SJSA1 (cell line): ENCODE data around the gene DHRS11. TPM values are rescaled to one million over a fixed set of nuclear protein-coding genes. Genes with fewer than 3 reads are reported as not detected.

ENCODE experiments used
- DNase-seq, 2 experiments: peaks; one replicate each; pipeline ENCODE4 v3.0.0-alpha.2; 2015 to 2020; ENCODE audit warnings: low spot score in 2 of 2, low read depth in 1 of 2
- H3K27ac ChIP-seq: fragments of 250-450 bp; sonication (Bioruptor Pico); 2 replicates; pipeline ENCODE4 v1.5.1; 2020; ENCODE audit warnings: mild to moderate bottlenecking, moderate library complexity
- H3K27me3 ChIP-seq: fragments of 250-450 bp; sonication (Bioruptor Pico); replicated peaks from 2 replicates; pipeline ENCODE4 v1.5.1; 2020; ENCODE audit warnings: mild to moderate bottlenecking, moderate library complexity
- H3K36me3 ChIP-seq: fragments of 250-450 bp; sonication (Bioruptor Pico); 2 replicates; pipeline ENCODE4 v1.5.1; 2020; ENCODE audit warnings: mild to moderate bottlenecking
- H3K4me1 ChIP-seq: fragments of 250-450 bp; sonication (Bioruptor Pico); replicated peaks from 2 replicates; pipeline ENCODE4 v1.6.1; 2021; ENCODE audit warnings: mild to moderate bottlenecking
- H3K4me3 ChIP-seq: fragments of 250-450 bp; sonication (Bioruptor Pico); 2 replicates; pipeline ENCODE4 v1.5.1; 2020; ENCODE audit warnings: mild to moderate bottlenecking
- H3K9me3 ChIP-seq: fragments of 250-450 bp; sonication (Bioruptor Pico); replicated peaks from 2 replicates; pipeline ENCODE4 v1.5.1; 2020; ENCODE audit warnings: mild to moderate bottlenecking
- total RNA-seq: library from RNA; depleted of rRNA; stranded (reverse); fragments of >200 nt; shearing (Covaris generic); gene quantifications from 2 replicates; pipeline ENCODE4 v1.2.3, GENCODE V29; 2014; rRNA removed

The DHRS11 gene, protein sequence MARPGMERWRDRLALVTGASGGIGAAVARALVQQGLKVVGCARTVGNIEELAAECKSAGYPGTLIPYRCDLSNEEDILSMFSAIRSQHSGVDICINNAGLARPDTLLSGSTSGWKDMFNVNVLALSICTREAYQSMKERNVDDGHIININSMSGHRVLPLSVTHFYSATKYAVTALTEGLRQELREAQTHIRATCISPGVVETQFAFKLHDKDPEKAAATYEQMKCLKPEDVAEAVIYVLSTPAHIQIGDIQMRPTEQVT
- 6.5 and 8.0 TPM in 2 replicates for total RNA-seq

GRCh38 chr17:36591434-36592315 is at the start of gene DHRS11:
Gene DHRS11 (plus strand): TSS chr17:36591879. CDS start chr17:36592010, 131 bp downstream.
- H3K4me1 ChIP-seq = peaks cover 13% of the 10 kb centered on the region
- DNase-seq = peak; percentile 64 to 81
- H3K9me3 ChIP-seq = no peaks in the 10 kb centered on the region
- peak within 1 kb of the TSS; percentile 51 for H3K27ac ChIP-seq
- peak within 1 kb of the TSS; percentile 93 for H3K4me3 ChIP-seq
- peaks cover 53% of the 10 kb centered on the region for H3K36me3 ChIP-seq
- H3K27me3 ChIP-seq = no peaks in the 10 kb centered on the region

- Histone ChIP-seq H3K27ac (no peak overlapping the region), H3K9me3 (no peaks in the 10 kb centered on the region), H3K36me3 (peaks cover 47% of the 10 kb centered on the region), H3K4me1 (peaks cover 11% of the 10 kb centered on the region; the same call in 1 of the 2 replicates), H3K27me3 (no peaks in the 10 kb centered on the region), H3K4me3 (no peak overlapping the region)
- DNase-seq = no peak
Measured at GRCh38 chr17:36542755-36543154, 48.9 kb upstream of the DHRS11 start.

- Histone ChIP-seq H3K4me3 (peak overlapping the region; percentile 69), H3K27me3 (no peaks in the 10 kb centered on the region), H3K36me3 (peaks cover 41% of the 10 kb centered on the region), H3K4me1 (peaks cover 14% of the 10 kb centered on the region; the same call in 1 of the 2 replicates), H3K27ac (peak overlapping the region; percentile 95), H3K9me3 (no peaks in the 10 kb centered on the region)
- peak in 1 of 2 experiments; percentile 52 for DNase-seq
Measured at GRCh38 chr17:36544044-36544306, 47.7 kb upstream of the DHRS11 start.

GRCh38 chr17:36544307-36545076 is 47.2 kb upstream of the DHRS11 start, which contains the start of gene GGNBP2:
Gene GGNBP2 (plus strand): TSS chr17:36544919. CDS start chr17:36545725, 806 bp downstream.
- peak; percentile 91 to 93 for DNase-seq
- Histone ChIP-seq H3K27me3 (no peaks in the 10 kb centered on the region), H3K36me3 (peaks cover 42% of the 10 kb centered on the region), H3K27ac (peak within 1 kb of the TSS; percentile 95), H3K9me3 (no peaks in the 10 kb centered on the region), H3K4me1 (peaks cover 14% of the 10 kb centered on the region; the same call in 1 of the 2 replicates), H3K4me3 (peak within 1 kb of the TSS; percentile 69)

- Histone ChIP-seq H3K36me3 (peaks cover 40% of the 10 kb centered on the region), H3K4me3 (peak overlapping the region; percentile 69), H3K9me3 (no peaks in the 10 kb centered on the region), H3K27ac (peak overlapping the region; percentile 95), H3K27me3 (no peaks in the 10 kb centered on the region), H3K4me1 (peaks cover 14% of the 10 kb centered on the region; the same call in 1 of the 2 replicates)
- no peak for DNase-seq
Measured at GRCh38 chr17:36545077-36545464, 46.6 kb upstream of the DHRS11 start.

- H3K4me3 ChIP-seq = peak overlapping the region; percentile 69
- H3K4me1 ChIP-seq = peaks cover 14% of the 10 kb centered on the region; the same call in 1 of the 2 replicates
- H3K9me3 ChIP-seq = no peaks in the 10 kb centered on the region
- H3K36me3 ChIP-seq = peaks cover 40% of the 10 kb centered on the region
- DNase-seq = peak; percentile 96 to 97
- H3K27me3 ChIP-seq = no peaks in the 10 kb centered on the region
- H3K27ac ChIP-seq = peak overlapping the region; percentile 57
Measured at GRCh38 chr17:36545465-36546417, 45.9 kb upstream of the DHRS11 start.

DNA sequence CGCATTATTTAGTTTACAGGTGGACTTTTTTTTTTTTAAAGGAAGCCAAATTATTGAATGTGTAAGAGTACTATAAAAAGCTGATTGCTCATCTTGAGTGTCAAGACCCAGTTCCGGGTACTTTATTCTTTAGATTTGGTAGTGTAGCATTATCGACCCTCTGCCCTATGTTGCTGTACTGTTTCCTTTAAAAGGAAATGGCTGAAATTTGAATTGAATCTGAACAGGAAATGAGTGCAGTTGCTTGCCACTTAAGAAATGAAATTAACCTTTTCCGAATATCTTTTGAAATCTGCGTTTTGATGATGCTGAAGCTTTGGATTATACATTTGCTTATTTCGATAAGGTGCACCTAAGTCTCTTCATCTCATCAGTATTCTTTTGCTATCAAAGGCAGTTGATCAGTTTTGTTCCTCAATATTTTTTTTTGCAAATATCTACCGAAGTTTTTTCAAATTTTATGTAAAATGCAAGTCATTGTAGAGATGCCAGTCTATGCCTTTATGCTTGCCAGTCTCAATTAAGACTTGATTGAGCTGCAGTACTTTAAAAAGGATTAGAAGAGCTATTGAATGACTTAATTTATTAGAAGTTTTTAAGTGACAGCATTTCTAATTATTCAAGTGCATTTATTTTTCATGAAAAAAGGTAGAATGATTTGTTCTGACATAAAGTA is 45.1 kb upstream of the DHRS11 start:
- Histone ChIP-seq H3K9me3 (no peaks in the 10 kb centered on the region), H3K27ac (peak overlapping the region; percentile 57; the same call in 1 of the 2 replicates), H3K4me3 (peak overlapping the region; percentile 69), H3K4me1 (peaks cover 14% of the 10 kb centered on the region; the same call in 1 of the 2 replicates), H3K36me3 (peaks cover 42% of the 10 kb centered on the region), H3K27me3 (no peaks in the 10 kb centered on the region)
- peak in 1 of 2 experiments; percentile 5 for DNase-seq

DNA sequence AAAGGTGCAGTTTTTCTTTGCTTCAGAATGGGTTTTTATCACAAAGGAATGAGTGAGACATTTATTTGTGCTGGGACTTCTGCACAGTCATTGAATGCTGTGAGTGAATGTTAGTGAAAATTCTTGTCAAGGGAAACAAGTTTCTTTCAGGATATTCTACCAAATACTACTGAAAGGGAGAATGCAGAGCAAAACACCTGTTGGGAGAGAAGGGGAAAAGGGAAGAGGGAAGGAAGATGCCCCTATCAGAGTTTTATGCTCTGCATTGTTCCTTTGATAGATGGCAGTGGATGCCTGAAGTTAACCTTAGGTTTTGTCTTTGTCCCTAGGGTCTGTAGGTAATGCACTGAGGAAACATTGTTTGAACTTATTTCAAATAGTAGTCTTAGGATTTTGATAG is 43.9 kb upstream of the DHRS11 start:
- no peaks in the 10 kb centered on the region for H3K9me3 ChIP-seq
- H3K27me3 ChIP-seq = no peaks in the 10 kb centered on the region
- DNase-seq = no peak
- peaks cover 48% of the 10 kb centered on the region for H3K36me3 ChIP-seq
- H3K4me3 ChIP-seq = no peak overlapping the region
- H3K4me1 ChIP-seq = peaks cover 14% of the 10 kb centered on the region; the same call in 1 of the 2 replicates
- H3K27ac ChIP-seq = no peak overlapping the region

- peaks cover 8% of the 10 kb centered on the region; the same call in 1 of the 2 replicates for H3K4me1 ChIP-seq
- no peak overlapping the region for H3K27ac ChIP-seq
- no peaks in the 10 kb centered on the region for H3K9me3 ChIP-seq
- H3K36me3 ChIP-seq = peaks cover 61% of the 10 kb centered on the region
- DNase-seq = no peak
- H3K27me3 ChIP-seq = no peaks in the 10 kb centered on the region
- H3K4me3 ChIP-seq = no peak overlapping the region
Measured at GRCh38 chr17:36550491-36551417, 40.9 kb upstream of the DHRS11 start.

GRCh38 chr17:36553459-36553858 is 38.2 kb upstream of the DHRS11 start:
- H3K4me1 ChIP-seq = no peaks in the 10 kb centered on the region
- no peak overlapping the region for H3K27ac ChIP-seq
- H3K4me3 ChIP-seq = no peak overlapping the region
- no peaks in the 10 kb centered on the region for H3K9me3 ChIP-seq
- no peak for DNase-seq
- no peaks in the 10 kb centered on the region for H3K27me3 ChIP-seq
- H3K36me3 ChIP-seq = peaks cover 60% of the 10 kb centered on the region

- no peak for DNase-seq
- H3K36me3 ChIP-seq = peaks cover 76% of the 10 kb centered on the region
- H3K4me1 ChIP-seq = no peaks in the 10 kb centered on the region
Measured at GRCh38 chr17:36566081-36566480, 25.6 kb upstream of the DHRS11 start.

More at GRCh38 chr17:36566081-36566480, 25.6 kb upstream of the DHRS11 start:
- Histone ChIP-seq H3K27ac (no peak overlapping the region), H3K4me3 (no peak overlapping the region), H3K9me3 (no peaks in the 10 kb centered on the region), H3K27me3 (no peaks in the 10 kb centered on the region)
